HT1080 (cell line): Measurements from ENCODE around the gene CD300A. TPM values are rescaled to one million over a fixed set of nuclear protein-coding genes. Genes with fewer than 3 reads are reported as not detected.

Experiments used
- small RNA-seq: library from RNA; depleted of rRNA; stranded (forward); fragments of <200 nt; gene quantifications from one replicate; pipeline ENCODE3, GENCODE V24; 2014
- total RNA-seq: library from RNA; depleted of rRNA; stranded (reverse); fragments of >200 nt; shearing (Covaris generic); gene quantifications from 2 replicates; pipeline ENCODE4 v1.2.3, GENCODE V29; 2014; rRNA removed

The CD300A gene
- total RNA-seq, 1 experiment from 2014 or later: not detected

Small RNAs within 50 kb of the gene (small RNA-seq; reads per million reads assigned to genes)
- not detected for gene RNA5SP448

Other genes starting within 250 kb of the CD300A start
- gene DNAI2, start 192.4 kb upstream of the CD300A start, total RNA-seq: not detected in 2 replicates
- not detected in 2 replicates for gene KIF19, start 140.4 kb upstream of the CD300A start, total RNA-seq
- gene BTBD17, start 104.8 kb upstream of the CD300A start, total RNA-seq: not detected in 2 replicates
- gene GPR142, start 99.1 kb upstream of the CD300A start, total RNA-seq: not detected in 2 replicates
- gene GPRC5C, start 34.5 kb upstream of the CD300A start, total RNA-seq: not detected in 2 replicates
- not detected in 2 replicates for gene CD300LB, start 64.8 kb downstream of the CD300A start, total RNA-seq
- gene CD300C, start 79.5 kb downstream of the CD300A start, total RNA-seq: 0.17 and 0.90 TPM in 2 replicates
- gene CD300H, start 100.9 kb downstream of the CD300A start, total RNA-seq: not detected in 2 replicates
- not detected in 2 replicates for gene CD300LD, start 125.6 kb downstream of the CD300A start, total RNA-seq
- not detected in 2 replicates for gene CD300E, start 157.1 kb downstream of the CD300A start, total RNA-seq
- not detected in 2 replicates for gene CD300LF, start 246.3 kb downstream of the CD300A start, total RNA-seq